LHCN-M2 (cell line): ENCODE results near the gene OCLN. TPM values are rescaled to one million over a fixed set of nuclear protein-coding genes. Genes with fewer than 3 reads are reported as not detected.
"Not testable (repeated sequence)": the region's sequence is repeated elsewhere in the genome, so short reads cannot be mapped to it uniquely, and the experiment has no call there.

Experiments
- DNase-seq: peaks from one replicate; pipeline ENCODE4 v3.0.0-alpha.2; 2012; ENCODE audit warnings: low read depth
- total RNA-seq: library from RNA; depleted of rRNA; stranded (reverse); fragments of >200 nt; gene quantifications from 2 replicates; pipeline ENCODE4 v1.2.3, GENCODE V29; 2014

Gene OCLN
- total RNA-seq, 1 experiment from 2014 or later = 0.06 TPM

- DNase-seq = no peak
Measured at GRCh38 chr5:69491027-69491426, 1.6 kb upstream of the OCLN start.

GRCh38 chr5:69491838-69492390 lies 676 bp upstream of the OCLN start:
- DNase-seq = no peak

- DNase-seq = no peak
Measured at GRCh38 chr5:69492923-69493395, 369 bp downstream of the OCLN start.

DNA sequence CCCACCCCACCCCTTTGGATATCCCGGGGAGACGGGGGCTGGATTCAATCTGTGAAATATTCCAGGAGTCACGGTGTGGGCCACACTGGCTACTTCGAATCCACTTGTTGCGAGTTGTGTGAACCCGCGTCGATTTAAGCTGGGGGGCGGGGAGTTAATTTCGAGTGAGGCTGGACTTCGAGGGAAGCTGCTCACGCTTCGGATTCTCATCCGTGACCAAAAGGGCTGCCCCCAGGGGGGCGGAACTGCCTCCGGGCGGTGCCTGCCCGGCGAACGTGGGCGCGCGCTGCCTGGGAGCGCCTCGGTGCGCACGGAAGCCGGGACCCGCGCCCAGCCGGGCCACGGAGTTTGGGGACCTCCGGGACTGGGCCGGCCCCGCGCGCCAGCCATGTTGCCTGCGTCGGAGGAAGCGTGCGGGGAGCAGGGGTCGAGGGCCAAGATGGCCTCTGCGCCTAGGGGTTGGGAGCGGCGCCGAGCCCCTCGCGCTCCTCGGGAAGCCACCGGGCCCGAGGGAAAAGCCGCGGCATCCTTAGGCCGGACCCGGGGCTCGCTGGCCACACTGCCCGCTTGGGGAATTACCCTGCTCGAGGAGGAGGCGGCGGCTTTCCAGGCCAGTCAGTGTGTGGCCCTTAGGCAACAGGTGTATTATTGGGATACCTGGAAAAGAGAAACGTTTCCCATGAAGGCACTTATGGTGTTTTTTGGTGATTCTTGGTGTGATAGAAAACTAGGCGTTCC lies 975 bp downstream of the OCLN start:
- DNase-seq = peak; percentile 4

DNA sequence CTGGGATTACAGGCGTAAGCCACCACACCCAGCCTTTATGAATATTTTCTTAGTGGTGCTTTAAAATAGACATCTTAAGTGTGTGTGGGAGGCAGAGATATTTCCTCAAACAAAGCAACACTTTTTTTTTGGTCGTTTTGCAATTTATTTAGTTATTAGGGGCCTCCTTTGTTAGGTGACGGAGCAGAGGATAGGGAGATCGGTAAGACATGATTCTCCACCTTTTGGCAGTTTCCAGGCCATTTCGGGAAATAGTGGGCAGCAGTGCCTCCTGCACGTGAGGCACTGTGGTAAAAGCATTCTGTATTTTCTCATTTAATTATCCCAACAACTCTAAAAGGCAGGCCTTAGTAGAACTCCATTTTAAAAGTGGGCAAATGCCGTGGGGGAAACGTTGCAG lies 1.9 kb downstream of the OCLN start:
- DNase-seq = no peak

- no peak for DNase-seq
Measured at GRCh38 chr5:69497006-69497520, 4.5 kb downstream of the OCLN start.

DNA sequence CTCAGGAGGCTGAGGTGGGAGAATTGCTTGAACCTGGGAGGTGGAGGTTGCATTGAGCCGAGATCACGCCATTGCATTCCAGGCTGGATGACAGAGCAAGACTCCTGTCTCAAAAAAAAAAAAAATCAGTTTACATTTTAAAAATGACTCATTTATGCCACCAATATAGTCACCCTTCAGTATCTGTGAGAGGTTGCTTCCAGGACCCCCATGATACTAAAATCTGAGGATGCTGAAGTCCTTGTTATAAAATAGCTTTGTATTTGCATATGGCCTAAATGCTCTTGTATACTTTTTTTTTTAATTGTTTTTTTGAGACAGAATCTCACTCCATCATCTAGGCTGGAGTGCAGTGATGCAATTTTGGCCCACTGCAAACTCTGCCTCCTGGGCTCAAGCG lies 5.8 kb downstream of the OCLN start:
- no peak for DNase-seq

DNA sequence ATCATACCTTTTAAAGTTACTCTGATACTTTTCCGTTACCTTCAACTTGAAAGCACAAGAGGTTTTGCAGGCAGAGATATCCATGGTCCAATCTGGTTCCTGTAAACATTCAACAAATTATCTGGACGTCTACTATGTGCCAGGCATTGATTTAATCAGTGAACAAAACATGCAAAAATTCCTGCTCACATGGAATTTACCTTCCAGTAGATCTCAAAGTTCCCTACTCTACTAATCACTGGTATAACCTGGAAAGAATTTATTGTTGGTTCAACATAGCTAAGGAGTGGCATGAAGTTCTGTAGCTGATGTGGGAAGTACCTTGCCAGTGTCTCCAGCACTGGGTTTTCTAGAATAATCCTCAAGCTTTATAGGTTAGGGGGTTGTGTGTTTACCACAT lies 9.8 kb downstream of the OCLN start:
- no peak for DNase-seq

DNA sequence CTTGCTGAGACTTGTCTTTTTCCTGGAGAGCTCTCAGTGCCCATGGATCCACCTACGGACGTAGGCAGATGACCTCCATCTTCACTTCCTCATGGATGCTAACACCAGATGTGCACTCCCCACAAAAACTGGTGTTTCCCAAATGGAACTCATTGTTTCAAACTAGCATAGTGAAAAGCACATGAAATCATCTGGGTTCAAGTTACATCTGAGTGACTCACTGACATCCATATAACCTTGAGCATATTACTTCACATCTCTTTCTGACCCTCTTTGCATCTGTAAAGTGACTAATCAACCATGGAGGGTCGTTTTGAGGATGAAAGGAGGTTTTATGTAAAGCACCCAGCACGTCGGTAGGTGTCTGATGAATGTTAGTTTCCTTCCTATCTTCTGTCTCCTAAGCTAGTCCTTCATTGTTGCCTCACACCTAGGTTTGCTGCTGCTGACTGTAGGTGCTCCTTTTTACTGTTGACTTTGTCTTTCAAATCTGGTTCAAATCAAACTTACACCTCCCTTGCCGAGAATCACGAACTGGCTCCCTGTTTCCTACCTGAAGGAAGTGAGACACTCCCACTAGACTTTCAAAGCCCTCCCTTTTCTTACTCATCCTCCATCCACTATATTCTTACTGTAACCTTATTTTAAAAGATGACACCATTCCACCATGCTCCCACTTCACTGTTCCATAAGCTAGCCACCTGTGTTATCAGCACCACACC lies 10.3 kb downstream of the OCLN start:
- peak; percentile 75 for DNase-seq

DNA sequence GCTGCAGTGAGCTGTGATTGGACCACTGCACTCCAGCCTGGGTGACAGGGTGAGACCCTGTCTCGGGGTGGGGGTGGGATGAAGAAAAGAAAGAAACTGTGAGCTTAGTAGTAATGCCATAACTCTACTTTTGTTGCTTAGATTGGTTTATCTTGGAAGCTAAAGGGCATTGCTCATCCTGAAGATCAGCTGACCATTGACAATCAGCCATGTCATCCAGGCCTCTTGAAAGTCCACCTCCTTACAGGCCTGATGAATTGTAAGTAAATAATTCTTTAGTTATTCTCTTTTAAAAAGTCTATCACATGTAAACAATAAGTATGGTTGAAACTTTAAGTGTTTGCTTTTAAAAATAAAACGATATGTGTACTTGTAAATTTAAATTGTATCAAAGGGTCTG lies 11.4 kb downstream of the OCLN start:
- DNase-seq = no peak

DNA sequence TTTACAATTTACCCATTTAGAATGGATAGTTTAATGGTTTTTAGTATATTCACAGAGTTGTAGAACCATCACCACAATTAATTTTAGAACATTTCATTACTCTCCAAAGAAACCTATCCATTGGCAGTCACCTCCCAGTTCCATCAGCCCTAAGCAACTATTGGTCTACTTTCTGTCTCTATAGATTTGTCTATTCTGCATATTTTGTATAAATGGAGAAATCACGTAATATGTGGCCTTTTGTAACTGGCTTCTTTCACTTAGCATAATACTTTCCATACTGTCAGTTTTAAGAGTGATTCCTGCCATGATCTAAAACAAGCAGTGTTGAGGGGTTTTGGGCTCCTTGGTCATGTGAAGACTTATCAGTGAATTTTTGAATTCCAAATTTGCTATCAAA lies 12.7 kb downstream of the OCLN start:
- DNase-seq = no peak

GRCh38 chr5:69509212-69509611 lies 16.6 kb downstream of the OCLN start:
- DNase-seq = no peak

- no peak for DNase-seq
Measured at GRCh38 chr5:69510694-69511093, 18.1 kb downstream of the OCLN start.

DNA sequence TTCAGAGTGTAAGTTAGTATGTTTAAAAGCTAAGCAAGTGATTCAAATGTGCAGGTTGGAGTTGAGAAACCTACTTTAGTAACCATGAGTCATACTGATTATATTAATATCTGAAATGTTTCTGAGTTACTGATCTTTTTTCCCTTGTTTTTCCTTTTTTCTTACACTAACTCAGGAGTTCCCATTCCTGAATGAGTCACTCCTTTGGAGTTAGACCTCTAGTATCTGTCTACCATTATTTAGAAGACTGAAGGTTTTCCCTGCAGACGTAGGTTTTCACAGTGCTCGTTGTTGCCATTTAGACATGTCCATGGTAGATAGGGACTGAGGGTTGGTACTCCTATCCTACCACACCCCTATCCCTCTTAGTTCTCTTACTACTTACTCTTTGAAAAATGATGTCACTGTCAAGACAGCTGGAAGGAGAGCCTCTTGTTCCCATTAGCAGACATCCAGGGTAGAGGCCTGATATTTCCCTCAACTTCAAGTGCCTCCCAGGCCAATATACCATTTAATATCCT lies 20.2 kb downstream of the OCLN start:
- DNase-seq = peak; percentile 67

GRCh38 chr5:69515570-69515969 lies 23.0 kb downstream of the OCLN start:
- not testable (repeated sequence) for DNase-seq

GRCh38 chr5:69516769-69517168 lies 24.2 kb downstream of the OCLN start:
- no peak for DNase-seq

GRCh38 chr5:69517763-69518212 lies 25.2 kb downstream of the OCLN start:
- DNase-seq = peak; percentile 56

DNA sequence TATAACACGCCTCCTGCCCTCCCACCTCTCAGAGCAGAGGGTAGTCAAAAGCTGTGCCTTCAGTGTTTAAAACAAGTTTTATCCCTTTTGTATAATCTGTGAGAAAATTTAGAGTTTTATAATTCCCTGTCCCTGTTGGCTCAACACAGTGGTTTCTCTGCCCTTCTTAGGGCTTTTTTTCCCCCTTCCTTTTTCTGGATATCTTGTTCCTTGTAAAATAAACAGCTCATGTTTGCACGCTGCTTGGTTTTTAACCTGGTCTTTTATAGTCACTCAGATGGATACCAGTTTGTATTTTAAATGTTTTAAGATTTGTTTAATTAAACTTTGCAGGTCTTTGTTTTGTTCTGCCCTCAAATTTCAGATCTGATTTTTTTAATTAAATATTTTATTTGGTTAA lies 26.7 kb downstream of the OCLN start:
- no peak for DNase-seq

DNA sequence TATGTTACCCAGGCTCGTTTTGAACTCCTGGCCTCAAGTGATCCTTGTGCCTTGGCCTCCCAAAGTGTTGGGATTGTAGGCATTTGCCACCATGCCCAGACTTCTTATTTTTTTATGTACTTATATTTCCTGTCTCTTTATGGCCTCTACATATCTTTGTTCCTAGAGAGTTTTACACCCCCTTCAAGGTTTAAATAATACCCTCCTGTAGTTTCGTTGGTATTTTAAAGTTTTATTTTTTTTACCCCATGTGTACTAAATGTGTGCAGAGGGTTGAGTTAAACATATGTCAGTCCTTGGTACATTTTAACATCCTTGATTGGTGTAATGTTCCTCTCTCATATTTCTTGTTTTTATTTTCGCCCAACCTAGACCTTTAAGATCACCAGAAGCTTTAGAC lies 29.4 kb downstream of the OCLN start:
- no peak for DNase-seq

GRCh38 chr5:69525490-69525889 lies 32.9 kb downstream of the OCLN start:
- DNase-seq = no peak

- DNase-seq = no peak
Measured at GRCh38 chr5:69526660-69527059, 34.1 kb downstream of the OCLN start.

DNA sequence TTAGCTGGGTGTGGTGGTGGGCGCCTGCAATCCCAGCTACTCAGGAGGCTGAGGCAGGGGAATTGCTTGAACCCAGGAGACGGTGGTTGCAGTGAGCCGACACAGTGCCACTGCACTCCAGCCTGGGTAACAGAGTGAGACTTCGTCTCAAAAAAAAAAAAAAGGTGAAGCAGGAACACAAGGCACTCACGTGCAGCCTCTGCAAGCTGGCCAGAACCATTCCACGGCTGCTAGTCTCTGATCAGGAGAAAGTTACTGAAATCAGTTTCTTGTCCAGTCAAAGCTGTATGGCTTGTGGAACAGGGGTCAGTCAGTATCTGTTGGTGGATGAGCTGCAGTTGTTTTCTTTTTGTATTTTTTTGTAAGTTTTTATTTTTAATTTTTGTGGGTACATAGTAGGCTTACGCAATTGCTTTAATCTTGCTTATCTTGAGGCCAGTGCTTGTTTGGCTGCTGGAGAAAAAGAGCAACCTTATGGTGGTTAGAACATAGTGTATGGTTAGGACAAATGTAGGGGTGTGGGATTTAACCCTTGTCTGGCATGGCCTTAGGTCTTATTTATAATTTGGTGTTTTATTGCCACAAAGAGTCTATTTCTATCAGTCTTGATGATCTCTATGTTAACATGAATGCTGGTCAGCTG lies 34.7 kb downstream of the OCLN start:
- no peak for DNase-seq
